Spleen (tissue), 11 donors: Measurements from ENCODE around the gene ADGRG3. TPM values are rescaled to one million over a fixed set of nuclear protein-coding genes. Genes with fewer than 3 reads are reported as not detected.
A peak's percentile ranks its signal among the peaks of the same experiment; 100 is the strongest.

Experiments
- DNase-seq: peaks from one replicate; pipeline ENCODE4 v3.0.0-alpha.2; 2020
- H3K27ac ChIP-seq, 8 donors: fragments of 200-600 bp; sonication (generic) in 7 of 8; 1 replicate in 4 of 8; 2 replicates in 4 of 8; pipeline versions ENCODE4 v1.5.0 to v1.8.0; 2016 to 2021; ENCODE audit warnings: inconsistent platforms in 4 of 8, mild to moderate bottlenecking in 4 of 8, moderate library complexity in 1 of 8
- H3K27me3 ChIP-seq, 7 donors: fragments of 200-600 bp; sonication (generic) in 6 of 7; replicated peaks in 1 of 7; 1 replicate in 4 of 7; 2 replicates in 3 of 7; pipeline versions ENCODE4 v1.5.0 to v1.8.0; 2016 to 2021; ENCODE audit warnings: inconsistent platforms in 3 of 7, mild to moderate bottlenecking in 1 of 7
- H3K36me3 ChIP-seq, 6 donors: fragments of 200-600 bp; sonication (generic) in 5 of 6; 1 replicate in 4 of 6; 2 replicates in 2 of 6; pipeline versions ENCODE4 v1.5.0 to v1.8.0; 2016 to 2021; ENCODE audit warnings: inconsistent platforms in 2 of 6
- H3K4me1 ChIP-seq, 6 donors: fragments of 200-600 bp; sonication (generic) in 5 of 6; 1 replicate in 3 of 6; 2 replicates in 3 of 6; pipeline versions ENCODE4 v1.5.0 to v1.8.0; 2016 to 2021; ENCODE audit warnings: inconsistent platforms in 3 of 6
- H3K4me3 ChIP-seq, 8 donors: fragments of 200-600 bp; sonication (generic) in 7 of 8; 1 replicate in 4 of 8; 2 replicates in 4 of 8; pipeline versions ENCODE4 v1.5.0 to v1.8.0; 2016 to 2021; ENCODE audit warnings: inconsistent platforms in 4 of 8, mild to moderate bottlenecking in 4 of 8, moderate library complexity in 2 of 8
- H3K9me3 ChIP-seq, 8 donors: fragments of 200-600 bp; sonication (generic) in 7 of 8; 1 replicate in 4 of 8; 2 replicates in 4 of 8; pipeline versions ENCODE4 v1.5.0 to v1.8.0; 2016 to 2021; ENCODE audit warnings: inconsistent platforms in 4 of 8
- POLR2A ChIP-seq, 3 donors: fragments of 450-650 bp; IDR thresholded peaks; one replicate each; pipeline ENCODE4 v1.5.1; 2017; ENCODE audit warnings: antibody characterized with exemption in 3 of 3, mild to moderate bottlenecking in 1 of 3
- POLR2AphosphoS5 ChIP-seq, 3 donors: sonication (generic); formaldehyde crosslinking; IDR thresholded peaks; one replicate each; pipeline ENCODE4 v1.5.1; 2017; ENCODE audit warnings: antibody characterized with exemption in 3 of 3
- WGBS, 5 donors: extraction: QIAGEN DNeasy Blood & Tissue Kit in 3 of 5; methylation state at CpG; one replicate each; pipeline versions ENCODE4 v1.1.5 to v1.1.7; 2013 to 2018; 5-methylcytosine and 5-hydroxymethylcytosine counted together
- intact Hi-C: fragments of 100-400 bp; cut with DNase I; formaldehyde crosslinking; loops from one replicate; pipeline ENCODE4 v1.15.0; 2023; ENCODE audit warnings: low total_unique reads
- polyA plus RNA-seq, 3 donors: library from polyadenylated mRNA; stranded (reverse); fragments of 200-250 nt; gene quantifications; one replicate each; pipeline ENCODE4 v1.2.1, GENCODE V29; 2013
- total RNA-seq, 7 donors: library from RNA; depleted of rRNA in 3 of 7; stranded (reverse); fragments of >200 nt in 3 of 7; fragmentation: NEBNext Ultra II Directional in 4 of 7; extraction: Animal tissue kit (Norgen Biotek cat#: 25700) in 4 of 7; gene quantifications; one replicate each; pipeline versions ENCODE4 v1.1.0 to v1.2.1, GENCODE V29; 2016 to 2021
- TF ChIP-seq, protein P1 (sequence below), 11 experiments: fragments of 200-600 bp in 7 of 11; fragments of 450-650 bp in 4 of 11; sonication (generic) in 4 of 11; IDR thresholded peaks in 8 of 11; conservative IDR thresholded peaks in 3 of 11; 1 replicate in 7 of 11; 2 replicates in 4 of 11; pipeline versions ENCODE4 v1.4.0 to v1.8.0; 2016 to 2021; ENCODE audit warnings: antibody characterized with exemption in 11 of 11, inconsistent platforms in 4 of 11, mild to moderate bottlenecking in 1 of 11
- donor health status: healthy with polysubstance abuse.
- donor health status: DM: no; HTN: no; CAD: no; lungs with moderate emphysema.
- donor health status: DM: no; HTN: no; CAD: no.
- donor health status: Bipolar disorder and iron deficiency.
- donor health status: healthy.
- donor health status: DM: no; HTN: no; CAD: no.
- donor health status: DM: yes; HTN: yes; CAD: no.

ADGRG3 gene
- total and polyA plus RNA-seq, 10 donors: 2.5 to 116 (median 27.2) TPM

DNA sequence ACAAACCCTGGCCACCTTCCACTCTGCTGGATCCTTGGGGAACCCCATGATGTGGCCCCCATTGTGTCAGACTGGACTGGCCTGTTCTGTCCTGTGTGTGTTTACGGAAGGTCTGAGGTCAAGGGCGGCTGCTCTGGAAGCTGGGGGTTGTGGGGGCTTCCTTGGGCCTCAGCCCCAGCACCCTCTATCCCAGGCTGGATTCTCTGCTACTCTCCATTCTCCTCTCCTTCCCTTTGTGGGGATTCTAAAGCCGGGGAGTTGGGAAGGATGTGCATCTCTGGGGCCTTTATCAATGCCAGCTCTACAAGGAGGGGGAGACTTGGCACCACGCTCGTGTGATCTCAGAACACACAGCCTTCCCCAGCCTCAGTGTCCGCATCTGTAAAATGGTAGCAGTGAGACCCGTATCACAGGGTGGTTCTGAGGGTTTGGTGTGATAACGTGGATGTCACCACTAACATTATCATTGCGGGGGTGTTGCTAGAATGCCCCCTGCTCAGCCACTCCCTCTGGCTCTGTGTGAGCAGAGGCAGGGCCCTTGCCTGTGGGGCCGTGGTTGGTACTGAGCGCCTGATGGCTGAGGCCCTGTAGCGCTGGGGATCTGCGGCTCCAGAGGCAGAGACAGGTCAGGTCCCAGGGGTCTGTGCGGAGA lies 21.6 kb upstream of the ADGRG3 start:
- H3K27ac ChIP-seq: peak overlapping the region in 7 of 8 donors; percentile 29 to 83 (median 48)
- WGBS, 5 donors: 49 to 62% (median 56%) methylated on average over 9 to 14 of the region's 14 CpGs
- no peaks in the 10 kb centered on the region for H3K36me3 ChIP-seq
- H3K4me1 ChIP-seq: peaks cover 11 to 64% (median 33%) of the 10 kb centered on the region in 6 donors
- intact Hi-C loops: loop anchor here (5.0 kb wide), 2 partner anchors 54 to 69 kb away; no protein-coding TSS in a partner anchor
- DNase-seq: no peak
- peak overlapping the region in 1 of 8 donors; percentile 35 for H3K4me3 ChIP-seq
- TF ChIP-seq POLR2A (IDR thresholded peaks at IDR 0.05) (no peak), POLR2AphosphoS5 (IDR thresholded peaks at IDR 0.05) (peak in 2 of 3 donors; percentile 7 to 43)
- TF ChIP-seq, protein P1, sequence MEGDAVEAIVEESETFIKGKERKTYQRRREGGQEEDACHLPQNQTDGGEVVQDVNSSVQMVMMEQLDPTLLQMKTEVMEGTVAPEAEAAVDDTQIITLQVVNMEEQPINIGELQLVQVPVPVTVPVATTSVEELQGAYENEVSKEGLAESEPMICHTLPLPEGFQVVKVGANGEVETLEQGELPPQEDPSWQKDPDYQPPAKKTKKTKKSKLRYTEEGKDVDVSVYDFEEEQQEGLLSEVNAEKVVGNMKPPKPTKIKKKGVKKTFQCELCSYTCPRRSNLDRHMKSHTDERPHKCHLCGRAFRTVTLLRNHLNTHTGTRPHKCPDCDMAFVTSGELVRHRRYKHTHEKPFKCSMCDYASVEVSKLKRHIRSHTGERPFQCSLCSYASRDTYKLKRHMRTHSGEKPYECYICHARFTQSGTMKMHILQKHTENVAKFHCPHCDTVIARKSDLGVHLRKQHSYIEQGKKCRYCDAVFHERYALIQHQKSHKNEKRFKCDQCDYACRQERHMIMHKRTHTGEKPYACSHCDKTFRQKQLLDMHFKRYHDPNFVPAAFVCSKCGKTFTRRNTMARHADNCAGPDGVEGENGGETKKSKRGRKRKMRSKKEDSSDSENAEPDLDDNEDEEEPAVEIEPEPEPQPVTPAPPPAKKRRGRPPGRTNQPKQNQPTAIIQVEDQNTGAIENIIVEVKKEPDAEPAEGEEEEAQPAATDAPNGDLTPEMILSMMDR (IDR thresholded peaks at IDR 0.05 in 8 of 11, conservative IDR thresholded peaks at IDR 0.05 in 3 of 11): no peak
- no peaks in the 10 kb centered on the region for H3K9me3 ChIP-seq
- H3K27me3 ChIP-seq: peaks cover 0 to 15% (median 0%) of the 10 kb centered on the region in 7 donors

DNA sequence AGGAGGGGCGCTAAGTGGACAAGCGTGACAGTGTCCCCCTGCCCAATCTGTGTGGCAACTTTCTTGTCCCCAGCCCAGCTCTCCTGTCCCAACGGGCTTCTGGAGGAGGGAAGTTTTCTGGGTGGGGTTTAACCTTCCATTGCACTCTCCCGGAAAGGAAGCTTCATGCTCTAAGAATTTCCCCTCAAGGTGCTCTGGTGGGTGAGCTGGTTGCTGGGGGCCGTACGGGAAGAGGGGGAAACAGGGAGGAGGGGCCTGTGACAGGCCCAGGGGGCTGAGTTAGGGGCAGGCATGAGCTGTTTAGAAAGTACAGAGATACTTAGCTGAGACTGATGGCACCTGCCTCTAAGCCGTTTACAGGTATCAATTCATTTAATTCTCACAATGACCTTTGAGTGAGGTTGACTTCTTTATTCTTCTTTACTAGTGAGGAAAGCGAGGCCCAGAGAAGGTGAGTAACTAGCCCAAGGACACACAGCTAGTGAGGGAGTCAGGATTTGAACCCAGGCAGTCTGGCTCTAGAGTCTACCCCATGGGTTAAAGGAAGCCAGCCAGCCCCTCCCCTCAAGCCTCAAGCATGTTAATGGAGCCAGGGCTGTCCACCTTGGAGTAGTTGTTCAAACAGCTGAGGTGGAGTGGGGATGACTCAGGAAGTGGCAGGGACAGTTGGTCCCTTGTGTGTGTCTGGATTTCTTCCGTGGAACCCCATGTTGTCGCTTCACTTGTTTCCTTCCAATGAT lies 20.8 kb upstream of the ADGRG3 start:
- no peak for TF ChIP-seq POLR2AphosphoS5 (IDR thresholded peaks at IDR 0.05)
- TF ChIP-seq, protein P1 (IDR thresholded peaks at IDR 0.05 in 8 of 11, conservative IDR thresholded peaks at IDR 0.05 in 3 of 11): no peak
- no peak for TF ChIP-seq POLR2A (IDR thresholded peaks at IDR 0.05)
- intact Hi-C loops: loop anchor here (5.0 kb wide), 2 partner anchors 55 to 70 kb away; no protein-coding TSS in a partner anchor
- no peak for DNase-seq
- Histone ChIP-seq H3K27me3 (peaks cover 0 to 15% (median 0%) of the 10 kb centered on the region in 7 donors), H3K4me1 (peaks cover 11 to 72% (median 33%) of the 10 kb centered on the region in 6 donors), H3K27ac (peak overlapping the region in 7 of 8 donors; percentile 3 to 83 (median 48)), H3K36me3 (no peaks in the 10 kb centered on the region), H3K9me3 (no peaks in the 10 kb centered on the region), H3K4me3 (peak overlapping the region in 2 of 8 donors; percentile 6 to 35)
- WGBS, 5 donors: 44 to 49% (median 46%) methylated on average over 10 of the region's 10 CpGs

DNA sequence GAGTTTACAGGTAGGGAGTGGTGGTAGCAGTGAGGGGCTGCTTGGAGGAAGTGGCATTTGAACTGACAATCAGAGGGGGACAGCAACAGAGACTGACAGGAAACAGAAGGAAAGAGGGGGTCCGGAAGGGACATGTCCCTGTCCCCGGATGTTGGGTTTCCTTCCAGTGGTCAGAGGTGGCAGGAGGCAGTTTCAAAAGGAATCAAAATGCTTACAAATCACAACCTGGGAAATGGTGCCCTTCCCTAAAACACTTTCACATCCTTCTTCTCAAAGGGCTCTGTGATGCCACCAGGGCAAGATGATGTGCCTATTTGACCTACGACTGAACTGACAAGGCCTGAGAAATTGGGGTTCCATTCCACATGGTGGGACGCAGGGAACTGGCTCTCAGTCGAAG lies 20.0 kb upstream of the ADGRG3 start:
- no peak for DNase-seq
- Histone ChIP-seq H3K27me3 (peaks cover 0 to 15% (median 0%) of the 10 kb centered on the region in 7 donors), H3K4me3 (peak overlapping the region in 2 of 8 donors; percentile 6 to 35), H3K27ac (peak overlapping the region in 5 of 8 donors; percentile 3 to 83 (median 56)), H3K36me3 (no peaks in the 10 kb centered on the region), H3K9me3 (no peaks in the 10 kb centered on the region), H3K4me1 (peaks cover 11 to 79% (median 33%) of the 10 kb centered on the region in 6 donors)
- intact Hi-C loops: loop anchor here (5.0 kb wide), 2 partner anchors 56 to 71 kb away; no protein-coding TSS in a partner anchor
- 36 to 55% (median 41%) methylated on average over 5 of the region's 5 CpGs for WGBS, 5 donors
- TF ChIP-seq POLR2A (IDR thresholded peaks at IDR 0.05) (no peak), POLR2AphosphoS5 (IDR thresholded peaks at IDR 0.05) (peak in 1 of 3 donors; percentile 56)
- TF ChIP-seq, protein P1 (IDR thresholded peaks at IDR 0.05 in 8 of 11, conservative IDR thresholded peaks at IDR 0.05 in 3 of 11): no peak
